ENCODE data around the gene CALB2.

The CALB2 gene

GRCh38 chr16:71421911-71422310 is 63.4 kb downstream of the CALB2 start:
- no peaks in the 10 kb centered on the region for H3K36me3 ChIP-seq (ENCODE audit: control insufficient read depth, low read depth, low read length)
- no peak overlapping the region for H3K27ac ChIP-seq (ENCODE audit: low read length)
- no peaks in the 10 kb centered on the region for H3K9me3 ChIP-seq (ENCODE audit: control insufficient read depth, low read depth, low read length)
- H3K4me1 ChIP-seq (ENCODE audit: control insufficient read depth, low read depth, low read length), result no peaks in the 10 kb centered on the region
- H3K9ac ChIP-seq (ENCODE audit: low read length), result no peak overlapping the region
- H3K4me3 ChIP-seq (ENCODE audit: low read length), result no peak overlapping the region
- peaks cover 21% of the 10 kb centered on the region for H3K27me3 ChIP-seq (ENCODE audit: control insufficient read depth, insufficient read depth, low read length)

GRCh38 chr16:71423016-71423415 is 64.5 kb downstream of the CALB2 start:
- H3K9me3 ChIP-seq (ENCODE audit: control insufficient read depth, low read depth, low read length), result no peaks in the 10 kb centered on the region
- no peaks in the 10 kb centered on the region for H3K36me3 ChIP-seq (ENCODE audit: control insufficient read depth, low read depth, low read length)
- no peak overlapping the region for H3K4me3 ChIP-seq (ENCODE audit: low read length)
- H3K9ac ChIP-seq (ENCODE audit: low read length), result no peak overlapping the region
- no peaks in the 10 kb centered on the region for H3K4me1 ChIP-seq (ENCODE audit: control insufficient read depth, low read depth, low read length)
- no peak overlapping the region for H3K27ac ChIP-seq (ENCODE audit: low read length)
- peaks cover 21% of the 10 kb centered on the region for H3K27me3 ChIP-seq (ENCODE audit: control insufficient read depth, insufficient read depth, low read length)

DNA sequence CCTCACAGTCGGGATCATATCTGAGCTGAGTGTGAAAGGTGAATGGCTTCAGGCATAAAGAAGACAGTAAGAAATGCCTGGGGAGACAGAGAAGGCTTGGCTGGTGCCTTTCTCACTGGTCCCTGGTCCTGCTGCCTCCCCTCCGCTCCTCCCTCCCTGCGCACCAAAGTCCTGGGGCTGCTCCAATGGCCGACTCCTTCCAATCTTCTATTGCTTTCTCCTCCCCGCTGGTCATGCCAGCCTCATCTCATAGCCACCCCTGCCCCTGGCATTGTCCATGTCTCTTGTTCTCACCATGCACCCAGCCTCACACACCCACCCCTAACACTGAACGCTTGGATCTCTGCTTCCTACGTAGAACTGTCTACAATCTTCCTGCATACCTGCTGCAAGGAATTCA is 65.3 kb downstream of the CALB2 start:
- H3K36me3 ChIP-seq (ENCODE audit: control insufficient read depth, low read depth, low read length), result no peaks in the 10 kb centered on the region
- H3K27me3 ChIP-seq (ENCODE audit: control insufficient read depth, insufficient read depth, low read length), result peaks cover 21% of the 10 kb centered on the region
- H3K9ac ChIP-seq (ENCODE audit: low read length), result no peak overlapping the region
- H3K9me3 ChIP-seq (ENCODE audit: control insufficient read depth, low read depth, low read length), result no peaks in the 10 kb centered on the region
- H3K27ac ChIP-seq (ENCODE audit: low read length), result no peak overlapping the region
- no peaks in the 10 kb centered on the region for H3K4me1 ChIP-seq (ENCODE audit: control insufficient read depth, low read depth, low read length)
- H3K4me3 ChIP-seq (ENCODE audit: low read length), result no peak overlapping the region

DNA sequence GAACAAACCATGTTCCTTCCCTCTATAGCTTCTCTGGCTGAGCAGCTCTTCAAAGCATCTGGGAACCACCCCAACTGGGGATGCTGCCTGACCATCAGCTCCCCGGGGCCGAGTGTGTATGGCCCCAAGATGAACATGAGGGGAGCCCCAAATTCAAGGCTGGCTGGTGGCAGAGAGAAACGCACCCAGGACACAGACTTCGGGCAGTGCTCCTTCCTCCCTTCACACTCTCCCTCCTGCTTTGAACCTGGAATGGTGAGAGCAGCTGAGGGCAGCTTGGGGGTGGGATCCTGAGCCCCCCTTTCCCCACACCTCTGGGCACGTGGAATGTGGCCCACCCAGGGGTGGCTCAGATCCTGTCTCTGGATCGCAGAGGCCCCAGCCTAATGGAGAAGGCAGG is 66.1 kb downstream of the CALB2 start:
- Histone ChIP-seq H3K36me3 (ENCODE audit: control insufficient read depth, low read depth, low read length) (no peaks in the 10 kb centered on the region), H3K27me3 (ENCODE audit: control insufficient read depth, insufficient read depth, low read length) (peaks cover 21% of the 10 kb centered on the region), H3K9me3 (ENCODE audit: control insufficient read depth, low read depth, low read length) (no peaks in the 10 kb centered on the region), H3K4me1 (ENCODE audit: control insufficient read depth, low read depth, low read length) (no peaks in the 10 kb centered on the region), H3K4me3 (ENCODE audit: low read length) (no peak overlapping the region), H3K9ac (ENCODE audit: low read length) (no peak overlapping the region), H3K27ac (ENCODE audit: low read length) (no peak overlapping the region)

- H3K4me1 ChIP-seq (ENCODE audit: control insufficient read depth, low read depth, low read length), result no peaks in the 10 kb centered on the region
- peak overlapping the region; percentile 70 for H3K4me3 ChIP-seq (ENCODE audit: low read length)
- peaks cover 21% of the 10 kb centered on the region for H3K27me3 ChIP-seq (ENCODE audit: control insufficient read depth, insufficient read depth, low read length)
- H3K36me3 ChIP-seq (ENCODE audit: control insufficient read depth, low read depth, low read length), result no peaks in the 10 kb centered on the region
- no peaks in the 10 kb centered on the region for H3K9me3 ChIP-seq (ENCODE audit: control insufficient read depth, low read depth, low read length)
- H3K27ac ChIP-seq (ENCODE audit: low read length), result no peak overlapping the region
- H3K9ac ChIP-seq (ENCODE audit: low read length), result peak overlapping the region; percentile 34
These were observed 67.2 kb downstream of the CALB2 start for GRCh38 chr16:71425746-71426068.

DNA sequence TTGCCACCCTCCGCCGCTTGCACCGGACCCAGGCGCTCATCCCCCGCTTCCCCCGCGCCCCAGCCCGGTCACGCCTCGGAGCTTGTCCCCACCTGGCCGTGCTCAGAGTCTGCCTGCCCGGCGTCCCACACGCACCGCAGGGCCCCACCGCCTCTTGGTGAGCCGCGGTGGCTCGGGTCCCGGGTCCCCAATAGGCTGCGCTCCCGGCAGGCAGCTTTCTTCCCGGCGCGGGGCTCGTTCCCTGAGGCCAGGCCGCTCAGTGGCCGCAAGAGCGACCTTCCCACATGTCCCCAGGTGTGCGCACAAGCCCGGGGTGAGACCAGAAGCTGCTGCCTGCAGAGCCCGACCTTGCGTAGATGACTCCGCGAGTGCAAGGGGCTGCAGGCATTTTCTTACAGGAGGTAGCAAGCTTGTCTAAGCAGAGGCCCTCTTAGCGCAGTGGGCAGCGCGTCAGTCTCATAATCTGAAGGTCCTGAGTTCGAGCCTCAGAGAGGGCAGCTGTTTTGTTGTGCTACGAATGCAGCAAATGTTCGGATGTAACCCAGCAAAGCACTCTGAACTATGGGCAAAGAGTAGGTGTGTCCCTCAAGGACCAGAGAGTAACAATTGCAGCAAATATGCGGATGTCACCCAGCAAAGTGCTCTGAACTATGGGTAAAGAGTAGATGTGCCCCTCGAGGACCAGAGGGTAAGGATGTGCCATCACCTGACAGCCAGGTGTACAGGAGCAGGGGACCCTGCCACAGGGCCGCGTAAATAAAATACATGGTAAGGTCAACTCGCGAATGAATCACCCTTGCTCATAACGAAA is 67.8 kb downstream of the CALB2 start:
- peaks cover 21% of the 10 kb centered on the region for H3K27me3 ChIP-seq (ENCODE audit: control insufficient read depth, insufficient read depth, low read length)
- H3K4me3 ChIP-seq (ENCODE audit: low read length), result peak overlapping the region; percentile 70
- no peak overlapping the region for H3K27ac ChIP-seq (ENCODE audit: low read length)

GRCh38 chr16:71426880-71427615 is 68.5 kb downstream of the CALB2 start:
- Histone ChIP-seq H3K9ac (ENCODE audit: low read length) (no peak overlapping the region), H3K36me3 (ENCODE audit: control insufficient read depth, low read depth, low read length) (no peaks in the 10 kb centered on the region), H3K4me3 (ENCODE audit: low read length) (peak overlapping the region; percentile 4), H3K27me3 (ENCODE audit: control insufficient read depth, insufficient read depth, low read length) (peaks cover 21% of the 10 kb centered on the region), H3K4me1 (ENCODE audit: control insufficient read depth, low read depth, low read length) (no peaks in the 10 kb centered on the region), H3K27ac (ENCODE audit: low read length) (no peak overlapping the region), H3K9me3 (ENCODE audit: control insufficient read depth, low read depth, low read length) (no peaks in the 10 kb centered on the region)

More for the DNA sequence above, 67.8 kb downstream of the CALB2 start:
- Histone ChIP-seq H3K9ac (ENCODE audit: low read length) (peak overlapping the region; percentile 34), H3K36me3 (ENCODE audit: control insufficient read depth, low read depth, low read length) (no peaks in the 10 kb centered on the region), H3K9me3 (ENCODE audit: control insufficient read depth, low read depth, low read length) (no peaks in the 10 kb centered on the region), H3K4me1 (ENCODE audit: control insufficient read depth, low read depth, low read length) (no peaks in the 10 kb centered on the region)

GRCh38 chr16:71428385-71428784 is 69.9 kb downstream of the CALB2 start:
- no peaks in the 10 kb centered on the region for H3K9me3 ChIP-seq (ENCODE audit: control insufficient read depth, low read depth, low read length)
- no peaks in the 10 kb centered on the region for H3K4me1 ChIP-seq (ENCODE audit: control insufficient read depth, low read depth, low read length)
- H3K27me3 ChIP-seq (ENCODE audit: control insufficient read depth, insufficient read depth, low read length), result peaks cover 21% of the 10 kb centered on the region
- no peaks in the 10 kb centered on the region for H3K36me3 ChIP-seq (ENCODE audit: control insufficient read depth, low read depth, low read length)
- no peak overlapping the region for H3K9ac ChIP-seq (ENCODE audit: low read length)
- no peak overlapping the region for H3K4me3 ChIP-seq (ENCODE audit: low read length)
- H3K27ac ChIP-seq (ENCODE audit: low read length), result no peak overlapping the region

- peaks cover 19% of the 10 kb centered on the region for H3K27me3 ChIP-seq (ENCODE audit: control insufficient read depth, insufficient read depth, low read length)
- H3K9ac ChIP-seq (ENCODE audit: low read length), result no peak overlapping the region
- no peaks in the 10 kb centered on the region for H3K9me3 ChIP-seq (ENCODE audit: control insufficient read depth, low read depth, low read length)
- H3K4me1 ChIP-seq (ENCODE audit: control insufficient read depth, low read depth, low read length), result no peaks in the 10 kb centered on the region
- H3K27ac ChIP-seq (ENCODE audit: low read length), result no peak overlapping the region
- no peak overlapping the region for H3K4me3 ChIP-seq (ENCODE audit: low read length)
- H3K36me3 ChIP-seq (ENCODE audit: control insufficient read depth, low read depth, low read length), result no peaks in the 10 kb centered on the region
These were observed 70.4 kb downstream of the CALB2 start for GRCh38 chr16:71428883-71429282.

DNA sequence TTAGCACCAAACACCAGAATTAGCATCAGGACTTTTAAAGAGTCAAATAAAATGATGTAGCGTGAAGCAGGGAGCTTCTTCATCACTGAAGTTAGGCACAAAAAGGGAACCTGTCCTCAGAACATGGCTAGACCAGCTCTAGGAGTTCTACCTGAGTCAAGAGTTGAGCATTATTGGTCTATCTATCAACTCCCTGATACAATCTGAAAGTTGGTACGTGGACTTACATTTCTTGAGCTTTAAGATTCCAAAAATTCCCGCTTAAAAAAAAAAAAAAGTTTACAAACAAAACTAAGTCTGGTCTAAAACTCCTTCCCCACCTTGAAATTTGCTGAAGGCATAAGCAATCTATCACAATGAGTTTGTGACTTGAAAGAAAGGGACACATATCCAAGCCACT is 71.1 kb downstream of the CALB2 start:
- H3K36me3 ChIP-seq (ENCODE audit: control insufficient read depth, low read depth, low read length), result no peaks in the 10 kb centered on the region
- H3K27ac ChIP-seq (ENCODE audit: low read length), result no peak overlapping the region
- H3K9me3 ChIP-seq (ENCODE audit: control insufficient read depth, low read depth, low read length), result no peaks in the 10 kb centered on the region
- no peaks in the 10 kb centered on the region for H3K4me1 ChIP-seq (ENCODE audit: control insufficient read depth, low read depth, low read length)
- H3K4me3 ChIP-seq (ENCODE audit: low read length), result no peak overlapping the region
- peaks cover 12% of the 10 kb centered on the region for H3K27me3 ChIP-seq (ENCODE audit: control insufficient read depth, insufficient read depth, low read length)
- no peak overlapping the region for H3K9ac ChIP-seq (ENCODE audit: low read length)

DNA sequence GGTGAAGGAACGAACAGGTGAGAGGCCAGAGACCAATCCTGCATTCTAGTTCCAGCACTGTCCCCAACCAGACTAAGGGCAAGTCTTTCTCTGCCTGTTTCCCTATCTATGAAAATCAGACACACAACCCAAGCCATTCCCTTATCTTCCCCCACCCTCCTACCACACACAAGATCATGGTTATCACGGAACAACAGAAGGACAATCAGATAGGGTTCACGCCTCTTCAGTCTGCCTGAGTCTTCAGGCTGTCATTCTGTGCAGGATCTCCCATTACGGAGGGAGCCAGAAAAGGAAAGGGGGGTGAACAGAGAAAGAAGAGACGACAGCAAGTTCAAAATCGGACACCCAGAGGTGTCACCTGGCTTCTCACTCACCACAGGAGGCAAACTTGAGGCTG is 72.2 kb downstream of the CALB2 start:
- Histone ChIP-seq H3K27ac (ENCODE audit: low read length) (no peak overlapping the region), H3K4me1 (ENCODE audit: control insufficient read depth, low read depth, low read length) (no peaks in the 10 kb centered on the region), H3K27me3 (ENCODE audit: control insufficient read depth, insufficient read depth, low read length) (peaks cover under 1% of the 10 kb centered on the region), H3K4me3 (ENCODE audit: low read length) (no peak overlapping the region), H3K9ac (ENCODE audit: low read length) (no peak overlapping the region), H3K9me3 (ENCODE audit: control insufficient read depth, low read depth, low read length) (no peaks in the 10 kb centered on the region), H3K36me3 (ENCODE audit: control insufficient read depth, low read depth, low read length) (no peaks in the 10 kb centered on the region)

- Histone ChIP-seq H3K4me3 (ENCODE audit: low read length) (no peak overlapping the region), H3K9me3 (ENCODE audit: control insufficient read depth, low read depth, low read length) (no peaks in the 10 kb centered on the region), H3K27me3 (ENCODE audit: control insufficient read depth, insufficient read depth, low read length) (no peaks in the 10 kb centered on the region), H3K36me3 (ENCODE audit: control insufficient read depth, low read depth, low read length) (no peaks in the 10 kb centered on the region), H3K9ac (ENCODE audit: low read length) (no peak overlapping the region), H3K4me1 (ENCODE audit: control insufficient read depth, low read depth, low read length) (no peaks in the 10 kb centered on the region), H3K27ac (ENCODE audit: low read length) (no peak overlapping the region)
These were observed 72.7 kb downstream of the CALB2 start for GRCh38 chr16:71431176-71431575.
